DOHH2 (cell line): ENCODE data around the gene KIAA1549.

Source experiments
- H3F3A ChIP-seq: fragments of 200-600 bp; sonication (generic), shearing (Covaris generic); 2 replicates; pipeline ENCODE4 v1.6.0; 2016; ENCODE audit warnings: antibody characterized with exemption, mild to moderate bottlenecking; ENCODE audit not compliant: control insufficient read depth, insufficient read depth
- H3K27ac ChIP-seq: fragments of 200-600 bp; sonication (generic); 2 replicates; pipeline ENCODE4 v1.5.1; 2014; ENCODE audit warnings: low read depth, mild to moderate bottlenecking, low read length, moderate library complexity
- H3K27me3 ChIP-seq: fragments of 200-600 bp; sonication (generic); 2 replicates; pipeline ENCODE4 v1.6.1; 2014; ENCODE audit warnings: mild to moderate bottlenecking, low read length, mixed read lengths; ENCODE audit not compliant: control insufficient read depth
- H3K36me3 ChIP-seq: fragments of 200-600 bp; sonication (generic); 2 replicates; pipeline ENCODE4 v1.6.1; 2014; ENCODE audit warnings: mild to moderate bottlenecking, low read length, moderate library complexity, mixed read lengths; ENCODE audit not compliant: control insufficient read depth
- H3K4me1 ChIP-seq: fragments of 200-600 bp; sonication (generic); 2 replicates; pipeline ENCODE4 v1.6.1; 2014; ENCODE audit warnings: mild to moderate bottlenecking, low read length, mixed read lengths; ENCODE audit not compliant: control insufficient read depth
- H3K4me2 ChIP-seq: fragments of 200-600 bp; sonication (generic); 2 replicates; pipeline ENCODE4 v1.6.0; 2014; ENCODE audit warnings: mild to moderate bottlenecking, low read length, moderate library complexity
- H3K4me3 ChIP-seq: fragments of 200-600 bp; sonication (generic); 2 replicates; pipeline ENCODE4 v1.5.1; 2014; ENCODE audit warnings: mild to moderate bottlenecking, low read length, mixed read lengths
- H3K79me2 ChIP-seq: fragments of 200-600 bp; sonication (generic); 2 replicates; pipeline ENCODE4 v1.6.1; 2014; ENCODE audit warnings: mild to moderate bottlenecking, low read length, mixed read lengths; ENCODE audit not compliant: control insufficient read depth
- H3K9me2 ChIP-seq: fragments of 200-600 bp; sonication (generic); replicated peaks from 2 replicates; pipeline ENCODE4 v1.6.1; 2014; ENCODE audit warnings: mild to moderate bottlenecking, low read length, mixed read lengths; ENCODE audit not compliant: control insufficient read depth
- H3K9me3 ChIP-seq: fragments of 200-600 bp; sonication (generic); 2 replicates; pipeline ENCODE4 v1.6.1; 2014; ENCODE audit warnings: antibody characterized with exemption, low read length, mixed read lengths; ENCODE audit not compliant: control insufficient read depth, insufficient read depth
- H4K20me1 ChIP-seq: fragments of 200-600 bp; sonication (generic); 2 replicates; pipeline ENCODE4 v1.6.0; 2014; ENCODE audit warnings: low read depth, mild to moderate bottlenecking, antibody characterized with exemption, low read length, moderate library complexity; ENCODE audit not compliant: control insufficient read depth, insufficient read depth
- CTCF ChIP-seq: fragments of 200-600 bp; sonication (generic); IDR thresholded peaks from one replicate; pipeline ENCODE4 v1.5.1; 2014; ENCODE audit warnings: antibody characterized with exemption, mild to moderate bottlenecking, low read depth, low read length; ENCODE audit not compliant: poor library complexity, severe bottlenecking
- EZH2phosphoT487 ChIP-seq: fragments of 200-600 bp; sonication (generic); IDR thresholded peaks from 2 replicates; pipeline ENCODE4 v1.6.1; 2017; ENCODE audit warnings: borderline replicate concordance, mild to moderate bottlenecking, antibody characterized with exemption, low read length, moderate library complexity, mixed read lengths

KIAA1549 gene

GRCh38 chr7:138809346-138809745, 171.8 kb downstream of the KIAA1549 start:
- H3K4me1 ChIP-seq = peaks cover 4% of the 10 kb centered on the region; the same call in 1 of the 2 replicates
- H3K9me2 ChIP-seq = no peaks in the 10 kb centered on the region
- H3K36me3 ChIP-seq = no peaks in the 10 kb centered on the region
- TF ChIP-seq EZH2phosphoT487 = no peak
- TF ChIP-seq CTCF = no peak
- H3K27ac ChIP-seq = no peak overlapping the region
- no peaks in the 10 kb centered on the region for H3K79me2 ChIP-seq
- no peaks in the 10 kb centered on the region for H3K27me3 ChIP-seq
- no peak overlapping the region for H3K4me2 ChIP-seq
- H4K20me1 ChIP-seq = no peaks in the 10 kb centered on the region
- H3K4me3 ChIP-seq = no peak overlapping the region
- H3F3A ChIP-seq = no peaks in the 10 kb centered on the region
- no peaks in the 10 kb centered on the region for H3K9me3 ChIP-seq

GRCh38 chr7:138804618-138805017, 176.6 kb downstream of the KIAA1549 start:
- Histone ChIP-seq H3K9me3 (no peaks in the 10 kb centered on the region), H3K9me2 (no peaks in the 10 kb centered on the region), H3K4me2 (no peak overlapping the region), H3F3A (no peaks in the 10 kb centered on the region), H3K36me3 (no peaks in the 10 kb centered on the region), H3K27me3 (no peaks in the 10 kb centered on the region), H4K20me1 (no peaks in the 10 kb centered on the region), H3K79me2 (no peaks in the 10 kb centered on the region), H3K4me3 (no peak overlapping the region), H3K27ac (no peak overlapping the region), H3K4me1 (peaks cover 4% of the 10 kb centered on the region; the same call in 1 of the 2 replicates)
- TF ChIP-seq EZH2phosphoT487 (no peak), CTCF (no peak)

- H3K4me2 ChIP-seq = no peak overlapping the region
- H3K36me3 ChIP-seq = no peaks in the 10 kb centered on the region
- no peaks in the 10 kb centered on the region for H3K27me3 ChIP-seq
- TF ChIP-seq EZH2phosphoT487 (no peak), CTCF (no peak)
- no peak overlapping the region for H3K4me3 ChIP-seq
- no peaks in the 10 kb centered on the region for H3F3A ChIP-seq
- H3K9me2 ChIP-seq = no peaks in the 10 kb centered on the region
- no peaks in the 10 kb centered on the region for H3K79me2 ChIP-seq
- no peak overlapping the region for H3K27ac ChIP-seq
- no peaks in the 10 kb centered on the region for H4K20me1 ChIP-seq
- H3K9me3 ChIP-seq = no peaks in the 10 kb centered on the region
- no peaks in the 10 kb centered on the region for H3K4me1 ChIP-seq
These were observed 178.5 kb downstream of the KIAA1549 start for GRCh38 chr7:138802706-138803105.

- H3K4me2 ChIP-seq = no peak overlapping the region
- no peaks in the 10 kb centered on the region for H4K20me1 ChIP-seq
- no peaks in the 10 kb centered on the region for H3K79me2 ChIP-seq
- no peaks in the 10 kb centered on the region for H3F3A ChIP-seq
- H3K9me3 ChIP-seq = no peaks in the 10 kb centered on the region
- no peak overlapping the region for H3K27ac ChIP-seq
- TF ChIP-seq CTCF = no peak
- TF ChIP-seq EZH2phosphoT487 = no peak
- H3K4me1 ChIP-seq = no peaks in the 10 kb centered on the region
- H3K27me3 ChIP-seq = no peaks in the 10 kb centered on the region
- no peaks in the 10 kb centered on the region for H3K36me3 ChIP-seq
- H3K9me2 ChIP-seq = no peaks in the 10 kb centered on the region
- H3K4me3 ChIP-seq = no peak overlapping the region
These were observed 179.9 kb downstream of the KIAA1549 start for GRCh38 chr7:138801256-138801655.
